ENCODE data around the gene REXO4. TPM values are rescaled to one million over a fixed set of nuclear protein-coding genes. Genes with fewer than 3 reads are reported as not detected.

Gene REXO4
- total RNA-seq, 1 donor from 2014 or later, result 22.6 TPM

- no peaks in the 10 kb centered on the region for H3K9me3 ChIP-seq
- ATAC-seq (no peak), DNase-seq (no peak)
- no peak for TF ChIP-seq CTCF (IDR thresholded peaks at IDR 0.05)
- peaks cover 31% of the 10 kb centered on the region for H3K36me3 ChIP-seq
- H3K4me1 ChIP-seq, result peaks cover 66% of the 10 kb centered on the region
- no peaks in the 10 kb centered on the region for H3K27me3 ChIP-seq
- no peak overlapping the region for H3K4me3 ChIP-seq
- intact Hi-C loops (cut with DNase I), result no loop called here
- H3K27ac ChIP-seq, result peak overlapping the region; percentile 55
Measured at GRCh38 chr9:133370685-133371084, 47.1 kb downstream of the REXO4 start.

GRCh38 chr9:133369933-133370332 lies 47.9 kb downstream of the REXO4 start:
- no peak for TF ChIP-seq CTCF (IDR thresholded peaks at IDR 0.05)
- peak overlapping the region; percentile 55 for H3K27ac ChIP-seq

GRCh38 chr9:133369422-133369821 lies 48.4 kb downstream of the REXO4 start:
- H3K4me3 ChIP-seq, result no peak overlapping the region
- H3K4me1 ChIP-seq, result peaks cover 63% of the 10 kb centered on the region
- no peak for TF ChIP-seq CTCF (IDR thresholded peaks at IDR 0.05)
- ATAC-seq (no peak), DNase-seq (no peak)
- peak overlapping the region; percentile 55 for H3K27ac ChIP-seq
- no peaks in the 10 kb centered on the region for H3K27me3 ChIP-seq
- H3K36me3 ChIP-seq, result peaks cover 44% of the 10 kb centered on the region
- intact Hi-C loops (cut with DNase I), result no loop called here
- H3K9me3 ChIP-seq, result no peaks in the 10 kb centered on the region

More at GRCh38 chr9:133369933-133370332, 47.9 kb downstream of the REXO4 start:
- Histone ChIP-seq H3K4me3 (no peak overlapping the region), H3K27me3 (no peaks in the 10 kb centered on the region), H3K9me3 (no peaks in the 10 kb centered on the region), H3K4me1 (peaks cover 66% of the 10 kb centered on the region), H3K36me3 (peaks cover 39% of the 10 kb centered on the region)
- DNase-seq (no peak), ATAC-seq (peak; percentile 21)
- intact Hi-C loops (cut with DNase I), result no loop called here

- DNase-seq (no peak), ATAC-seq (no peak)
- H3K36me3 ChIP-seq, result peaks cover 55% of the 10 kb centered on the region
- H3K4me3 ChIP-seq, result no peak overlapping the region
- intact Hi-C loops (cut with DNase I), result no loop called here
- TF ChIP-seq CTCF (IDR thresholded peaks at IDR 0.05), result no peak
- peaks cover 55% of the 10 kb centered on the region for H3K4me1 ChIP-seq
- H3K27ac ChIP-seq, result no peak overlapping the region
- H3K27me3 ChIP-seq, result no peaks in the 10 kb centered on the region
- H3K9me3 ChIP-seq, result no peaks in the 10 kb centered on the region
Measured at GRCh38 chr9:133368249-133368881, 49.4 kb downstream of the REXO4 start.

- DNase-seq (no peak), ATAC-seq (no peak)
- no peaks in the 10 kb centered on the region for H3K27me3 ChIP-seq
- intact Hi-C loops (cut with DNase I), result no loop called here
- no peak overlapping the region for H3K27ac ChIP-seq
- H3K4me3 ChIP-seq, result no peak overlapping the region
- H3K36me3 ChIP-seq, result peaks cover 60% of the 10 kb centered on the region
- H3K9me3 ChIP-seq, result no peaks in the 10 kb centered on the region
- TF ChIP-seq CTCF (IDR thresholded peaks at IDR 0.05), result no peak
- peaks cover 50% of the 10 kb centered on the region for H3K4me1 ChIP-seq
Measured at GRCh38 chr9:133367778-133368177, 50.0 kb downstream of the REXO4 start.

GRCh38 chr9:133367221-133367620 lies 50.6 kb downstream of the REXO4 start:
- DNase-seq, result no peak
- ATAC-seq, result no peak
- peaks cover 44% of the 10 kb centered on the region for H3K4me1 ChIP-seq
- peaks cover 66% of the 10 kb centered on the region for H3K36me3 ChIP-seq
- no peaks in the 10 kb centered on the region for H3K9me3 ChIP-seq
- no peak overlapping the region for H3K27ac ChIP-seq
- intact Hi-C loops (cut with DNase I), result no loop called here
- H3K4me3 ChIP-seq, result no peak overlapping the region
- no peak for TF ChIP-seq CTCF (IDR thresholded peaks at IDR 0.05)
- H3K27me3 ChIP-seq, result no peaks in the 10 kb centered on the region

All from upper lobe of right lung (tissue), 1 donor.